T-helper 1 cell treated with Interleukin-12 subunit alpha and Interleukin-12 subunit beta and Interleukin-4 antibody, amounts not matched to agents 30 ng/mL and 1 ng/mL, for 36 hours (primary cell): Measurements from ENCODE around the gene CADPS. TPM values are rescaled to one million over a fixed set of nuclear protein-coding genes. Genes with fewer than 3 reads are reported as not detected.

Experiments
- intact Hi-C: fragments of 100-400 bp; cut with micrococcal nuclease; formaldehyde crosslinking; loops from one replicate; pipeline ENCODE4 v1.15.1; 2024
- total RNA-seq: library from RNA; stranded (reverse); gene quantifications from 2 replicates; pipeline ENCODE4 v1.2.3, GENCODE V29; 2022

The CADPS gene
- total RNA-seq, 1 donor from 2014 or later: not detected

DNA sequence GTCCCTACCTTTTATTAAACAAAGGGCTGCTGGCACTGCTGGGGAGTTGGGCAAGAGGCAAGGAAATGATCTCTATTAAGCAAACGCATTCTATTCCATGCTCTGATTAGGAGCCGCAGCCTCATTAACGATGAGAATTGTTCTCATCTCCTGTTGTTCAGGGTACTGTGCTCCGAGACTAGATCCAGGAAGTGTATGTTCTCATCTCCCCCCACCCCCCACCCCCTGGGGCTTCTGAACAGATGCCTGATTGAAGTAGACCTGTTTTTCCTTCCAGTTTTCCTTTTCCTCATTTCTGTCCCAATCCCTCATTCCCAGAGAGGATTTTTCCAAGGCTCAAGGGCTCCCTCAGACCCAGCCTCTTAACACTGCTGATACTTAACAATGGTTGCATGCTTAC lies 420.3 kb downstream of the CADPS start:
- intact Hi-C loops: no loop called here

DNA sequence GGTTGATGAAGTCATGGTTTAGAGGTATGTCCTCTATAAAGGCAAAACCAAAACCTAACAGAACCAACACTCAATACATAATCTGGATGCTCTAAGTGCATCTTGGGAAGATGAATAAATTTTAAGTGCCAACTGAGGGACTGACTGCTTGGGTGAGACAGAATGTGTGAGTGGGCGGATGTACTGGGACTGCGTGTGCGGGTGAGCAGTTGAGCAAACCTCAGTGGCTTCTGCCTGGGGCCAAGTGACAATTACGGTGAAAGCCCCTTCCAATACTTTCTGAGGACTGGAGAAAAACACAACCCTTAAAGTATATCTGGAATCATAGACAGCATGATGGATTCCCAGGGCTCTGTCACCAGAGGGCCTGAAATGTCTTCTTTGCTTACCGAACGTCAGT lies 421.8 kb downstream of the CADPS start:
- intact Hi-C loops: no loop called here

GRCh38 chr3:62451211-62451887 lies 423.9 kb downstream of the CADPS start:
- intact Hi-C loops: no loop called here

GRCh38 chr3:62446337-62446940 lies 428.8 kb downstream of the CADPS start:
- intact Hi-C loops: loop anchor here (10.0 kb wide), 1 partner anchor 1528 kb away; no protein-coding TSS in a partner anchor

DNA sequence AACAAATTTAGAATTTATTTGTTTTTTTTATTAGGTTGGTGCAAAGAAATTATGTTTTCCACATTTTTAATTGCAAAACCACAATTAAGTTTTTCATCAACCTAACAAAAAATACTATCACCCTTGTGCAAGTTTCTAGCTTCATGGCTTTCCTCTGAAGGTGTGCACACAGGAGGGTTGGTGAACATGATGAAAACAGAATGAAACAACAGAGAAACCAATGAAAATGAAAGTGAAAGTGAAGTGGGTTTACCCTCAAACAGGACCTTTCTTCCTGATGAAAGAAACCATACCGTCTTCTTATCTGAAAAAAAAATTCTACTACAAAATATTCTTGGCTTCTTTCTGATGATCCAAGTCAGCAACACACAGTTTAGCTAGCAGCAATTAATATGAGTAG lies 429.9 kb downstream of the CADPS start:
- intact Hi-C loops: loop anchor here (10.0 kb wide), 1 partner anchor 1530 kb away; no protein-coding TSS in a partner anchor

DNA sequence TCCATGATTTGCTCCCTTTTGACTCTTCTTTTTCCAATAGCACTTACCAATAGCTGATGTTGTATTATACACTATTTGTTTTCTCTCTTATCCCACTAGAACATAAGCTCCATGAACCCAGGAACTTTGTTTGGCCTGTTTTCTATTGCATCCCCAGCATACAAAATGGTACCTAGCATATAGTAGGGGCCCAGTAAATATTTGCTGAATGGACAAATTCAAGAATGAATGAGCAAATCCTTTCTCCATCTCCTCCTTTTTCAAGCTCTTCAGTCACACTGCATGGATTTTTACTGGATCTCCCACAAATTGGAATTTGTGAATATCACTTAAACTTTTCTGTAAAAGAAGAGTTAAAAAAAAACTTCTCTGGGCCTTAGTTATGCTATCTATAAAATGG lies 435.2 kb downstream of the CADPS start:
- intact Hi-C loops: loop anchor here (10.0 kb wide), 1 partner anchor 1535 kb away; no protein-coding TSS in a partner anchor

- intact Hi-C loops: no loop called here
Observed at GRCh38 chr3:62439176-62439813, 435.9 kb downstream of the CADPS start.

DNA sequence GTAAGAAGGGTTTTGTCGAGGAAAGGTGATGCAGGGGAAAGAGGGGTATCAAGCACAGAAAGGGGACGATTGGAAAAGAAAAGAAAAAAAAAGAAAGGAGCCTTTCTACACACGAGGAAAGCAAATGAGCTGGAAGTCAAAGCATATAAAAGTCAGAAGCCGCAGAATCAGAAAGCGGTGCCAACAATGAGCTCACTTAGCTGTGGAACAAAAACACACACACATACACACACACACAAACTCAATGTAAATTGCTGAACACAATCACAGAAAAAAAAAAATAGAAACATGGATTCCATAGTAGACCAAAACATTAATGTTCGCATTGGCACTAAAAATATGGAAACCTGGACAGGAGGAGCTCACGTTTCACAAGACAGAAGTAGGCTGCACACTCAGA lies 438.4 kb downstream of the CADPS start:
- intact Hi-C loops: no loop called here

GRCh38 chr3:62433396-62433795 lies 441.8 kb downstream of the CADPS start:
- intact Hi-C loops: no loop called here

DNA sequence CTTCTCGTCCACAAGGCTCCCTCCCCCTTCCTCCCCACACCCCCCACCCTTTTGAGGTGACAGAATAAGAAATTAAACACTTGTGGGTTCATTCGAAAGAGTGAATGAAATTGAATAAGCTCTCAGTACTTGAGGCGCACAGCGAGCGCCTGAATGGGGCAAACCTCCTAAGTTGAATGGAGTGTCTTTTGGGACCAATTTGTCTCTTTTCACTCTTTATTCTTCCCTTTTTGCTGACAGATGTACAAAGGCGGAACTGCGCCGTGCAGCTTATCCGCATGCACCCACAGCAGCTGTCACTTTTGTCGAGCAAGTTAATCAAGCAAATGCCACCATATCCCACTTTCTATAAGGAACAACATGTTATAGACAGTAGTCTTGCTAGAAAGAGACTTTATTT lies 454.0 kb downstream of the CADPS start:
- intact Hi-C loops: no loop called here

DNA sequence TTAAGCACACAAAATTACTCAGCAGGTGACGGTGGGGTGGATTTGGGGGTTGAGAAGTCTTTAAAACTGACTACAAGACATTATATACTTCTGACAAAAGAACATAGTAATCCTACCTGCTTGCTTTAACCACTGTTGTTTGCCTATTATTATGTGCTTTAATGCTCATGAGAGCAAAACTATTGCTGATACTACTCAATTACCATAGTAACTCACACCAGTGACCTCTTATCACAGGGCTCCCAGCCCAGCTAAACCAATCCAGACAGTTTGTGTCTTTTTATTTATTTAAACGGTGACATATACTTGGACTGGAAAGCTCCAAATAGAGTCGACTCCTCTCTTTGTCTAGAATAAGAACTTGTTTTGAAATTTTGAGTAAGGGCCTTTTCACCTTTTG lies 459.1 kb downstream of the CADPS start:
- intact Hi-C loops: no loop called here

DNA sequence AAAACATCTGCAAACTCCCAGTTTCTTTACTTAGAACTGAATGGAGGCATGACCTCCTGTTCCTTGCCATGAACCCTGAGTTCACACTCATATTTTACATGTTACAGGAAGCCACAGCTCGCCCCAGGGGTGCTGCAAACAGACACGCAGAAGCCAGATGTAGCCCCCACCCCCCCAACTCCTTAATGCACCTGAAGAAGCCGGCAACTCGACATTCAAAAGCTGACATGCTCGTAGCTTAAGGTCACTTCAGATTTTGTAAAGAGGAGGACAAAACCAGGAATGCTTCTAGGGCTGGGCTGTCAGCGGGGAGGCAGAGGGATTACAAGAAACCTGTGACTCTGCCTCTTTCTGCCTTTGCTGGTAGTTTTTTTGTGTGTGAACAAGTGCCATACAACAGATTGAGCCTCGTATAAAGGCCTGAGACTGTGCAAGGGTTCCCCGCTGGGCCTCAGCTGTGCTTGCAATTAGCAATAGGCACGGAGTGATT lies 459.9 kb downstream of the CADPS start:
- intact Hi-C loops: no loop called here

- intact Hi-C loops: no loop called here
Observed at GRCh38 chr3:62414786-62415185, 460.4 kb downstream of the CADPS start.

DNA sequence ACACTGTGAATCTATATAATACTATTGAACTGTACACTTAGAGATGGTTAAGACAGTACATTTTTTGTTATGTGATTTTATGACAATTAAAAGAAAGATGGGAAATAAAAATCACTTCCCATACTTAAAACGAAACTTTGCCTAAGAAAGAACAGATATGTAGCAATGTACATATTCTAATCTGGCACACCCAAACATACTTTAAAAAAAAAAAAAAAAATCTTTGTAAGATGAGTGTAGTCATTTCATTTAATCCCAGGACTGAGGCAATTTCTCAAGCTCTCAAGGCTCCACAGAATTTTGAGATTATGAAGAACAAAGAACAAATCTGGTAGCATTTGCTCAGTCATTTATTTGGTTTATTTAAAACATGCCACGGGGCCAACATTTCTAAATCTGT lies 461.5 kb downstream of the CADPS start:
- intact Hi-C loops: no loop called here

- intact Hi-C loops: no loop called here
Observed at GRCh38 chr3:62406945-62407344, 468.3 kb downstream of the CADPS start.

DNA sequence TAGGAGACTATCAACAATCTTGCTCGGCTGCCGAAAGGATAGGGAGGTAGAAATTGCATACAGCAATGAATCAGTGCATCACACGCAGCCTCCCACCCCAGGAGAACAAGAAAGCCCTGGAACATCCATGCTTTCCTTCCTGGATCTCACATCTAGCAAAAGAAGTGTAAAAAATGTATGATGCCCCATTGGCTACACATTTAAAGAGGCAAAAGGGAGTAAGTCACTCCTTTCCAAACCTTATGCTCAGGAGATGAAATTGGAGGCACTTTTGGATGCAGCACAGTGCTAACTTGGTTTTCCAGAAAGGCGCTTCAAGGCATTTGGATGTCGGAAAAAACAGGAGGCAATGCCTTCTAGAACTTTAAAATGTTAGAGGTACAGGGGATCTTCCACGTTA lies 469.6 kb downstream of the CADPS start:
- intact Hi-C loops: no loop called here

DNA sequence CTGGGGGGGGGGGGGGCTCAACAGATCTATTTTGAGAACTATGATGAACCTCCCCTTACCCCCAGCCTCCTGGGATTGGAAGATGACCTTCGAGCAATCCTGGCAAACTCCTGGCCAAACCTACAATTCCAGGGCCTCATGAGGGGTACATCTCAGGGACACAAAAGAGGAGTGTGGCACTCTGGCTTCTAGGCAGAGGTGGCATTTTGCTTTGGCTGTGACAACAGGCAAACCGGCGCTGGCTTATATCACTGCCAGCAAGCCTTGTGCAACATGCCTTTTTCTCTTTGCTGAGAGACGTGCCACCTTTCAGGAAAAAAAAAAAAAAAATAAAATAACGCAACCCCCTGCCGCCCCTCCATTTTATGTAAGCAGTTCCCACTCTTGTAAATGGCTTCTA lies 470.1 kb downstream of the CADPS start:
- intact Hi-C loops: no loop called here

- intact Hi-C loops: no loop called here
Observed at GRCh38 chr3:62404321-62404720, 470.9 kb downstream of the CADPS start.

DNA sequence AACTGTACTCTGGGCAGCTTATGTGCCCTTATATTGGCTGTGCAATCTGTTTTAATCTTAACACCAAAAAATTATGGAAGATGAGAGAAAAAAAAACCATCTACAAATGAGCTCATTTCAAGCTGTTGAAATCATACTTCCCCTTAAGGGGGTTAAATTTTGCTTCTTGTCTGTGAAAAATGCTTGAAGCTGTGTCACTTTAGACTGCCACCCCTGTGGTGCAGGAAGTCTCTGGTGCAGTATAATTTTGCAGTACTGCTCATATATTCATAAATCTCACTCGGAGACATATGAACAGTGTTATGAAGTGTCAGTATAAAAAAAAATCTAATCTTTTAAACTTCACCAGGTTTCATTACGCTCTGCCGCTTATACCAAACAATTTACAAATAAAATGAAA lies 471.5 kb downstream of the CADPS start:
- intact Hi-C loops: no loop called here

- intact Hi-C loops: no loop called here
Observed at GRCh38 chr3:62392626-62393292, 482.5 kb downstream of the CADPS start.

- intact Hi-C loops: no loop called here
Observed at GRCh38 chr3:62387251-62387650, 488.0 kb downstream of the CADPS start.

- intact Hi-C loops: loop anchor here (10.0 kb wide), 1 partner anchor 495 kb away; the partner anchor contains the start of gene CADPS
Observed at GRCh38 chr3:62379321-62379798, 495.9 kb downstream of the CADPS start.
